HFFc6 (cell line): ENCODE results near the gene GSTM2. TPM values are rescaled to one million over a fixed set of nuclear protein-coding genes. Genes with fewer than 3 reads are reported as not detected.
A peak's percentile ranks its signal among the peaks of the same experiment; 100 is the strongest.

ENCODE experiments used
- DNase-seq: peaks from one replicate; pipeline ENCODE4 v3.0.0-alpha.2; 2018
- H3K27ac Mint-ChIP-seq: 2 replicates; pipeline ENCODE4 v1.8.0; 2020; ENCODE audit warnings: mild to moderate bottlenecking, mixed read lengths
- H3K27me3 Mint-ChIP-seq: 2 replicates; pipeline ENCODE4 v1.8.0; 2021; ENCODE audit warnings: mild to moderate bottlenecking, moderate library complexity, mixed read lengths; ENCODE audit not compliant: insufficient read depth
- H3K36me3 Mint-ChIP-seq: 2 replicates; pipeline ENCODE4 v1.8.0; 2021; ENCODE audit warnings: low read depth, mixed read lengths
- H3K4me1 Mint-ChIP-seq: 2 replicates; pipeline ENCODE4 v1.8.0; 2020; ENCODE audit warnings: low read depth, mixed read lengths
- H3K4me3 Mint-ChIP-seq: 2 replicates; pipeline ENCODE4 v1.8.0; 2020; ENCODE audit warnings: mild to moderate bottlenecking, moderate library complexity, mixed read lengths
- H3K9me3 Mint-ChIP-seq: 2 replicates; pipeline ENCODE4 v1.8.0; 2020; ENCODE audit warnings: mild to moderate bottlenecking, mixed read lengths
- long read RNA-seq: library from polyadenylated mRNA; unstranded; transcript quantifications from one replicate; pipeline ENCODE4 v2.0.0, GENCODE V29; 2019
- total RNA-seq, 6 experiments: library from RNA; stranded (reverse); fragmentation: NEBNext Ultra II Directional; extraction: Animal tissue kit (Norgen Biotek cat#: 25700); gene quantifications; 2 replicates in 1 of 6; 3 replicates in 5 of 6; pipeline ENCODE4 v1.2.3, GENCODE V29; 2021
- TF ChIP-seq, protein P1 (sequence below): fragments of 200-600 bp; sonication (generic); IDR thresholded peaks from 2 replicates; pipeline ENCODE4 v1.5.0; 2021; ENCODE audit warnings: antibody characterized with exemption, mild to moderate bottlenecking

GSTM2 gene
- total RNA-seq: 10 to 100 TPM; 32.4 to 53.4 (median 46.1) TPM
- long read RNA-seq, transcript GSTM2-201 (8 exons, 1,157 nt): major isoform, 21 of 24 reads
- long read RNA-seq, partial matches to known transcripts: 2 of 24 reads
- long read RNA-seq, other reads (novel, unspliced or antisense): 1 of 24 reads

DNA sequence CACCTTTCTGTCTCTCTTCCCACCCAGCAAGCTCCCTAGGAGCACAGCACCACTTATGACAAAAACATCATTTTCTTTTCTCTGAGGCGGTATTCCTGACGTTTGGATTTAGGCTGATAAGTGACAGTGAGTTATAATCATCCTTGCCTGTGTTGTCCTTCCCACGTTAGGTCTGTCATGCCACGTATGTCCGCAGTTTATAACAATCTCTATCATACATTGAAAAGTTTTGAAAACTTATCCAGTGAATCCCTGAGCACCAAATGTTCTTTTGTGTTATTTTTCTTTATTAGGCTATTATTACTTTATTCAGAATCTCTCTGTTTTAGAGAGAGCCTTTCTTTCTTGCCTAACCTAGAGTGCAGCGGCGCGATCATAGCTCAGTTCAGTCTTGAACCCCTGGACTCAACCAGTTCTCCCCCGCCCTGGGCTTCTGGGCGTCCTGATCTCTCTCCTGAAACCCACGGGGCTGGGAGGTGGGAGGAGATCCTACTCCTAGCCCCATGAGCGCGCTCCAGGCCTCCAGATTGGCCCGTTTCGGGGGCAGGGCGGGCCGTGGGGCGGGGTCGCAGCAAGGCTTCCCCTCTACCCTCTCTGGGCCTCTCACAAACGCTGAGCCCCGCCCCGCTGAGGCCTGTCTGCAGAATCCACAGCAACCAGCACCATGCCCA, at the start of gene GSTM2:
TSS of gene GSTM2 (plus strand) at position 606 of the 671 bp plus-strand sequence. CDS start at position 665, 59 bp downstream.
- peak within 1 kb of the TSS; percentile 66 for H3K27ac Mint-ChIP-seq
- no peaks in the 10 kb centered on the region; the same call in none of the 2 replicates for H3K27me3 Mint-ChIP-seq
- DNase-seq: peak; percentile 72
- TF ChIP-seq, protein P1, sequence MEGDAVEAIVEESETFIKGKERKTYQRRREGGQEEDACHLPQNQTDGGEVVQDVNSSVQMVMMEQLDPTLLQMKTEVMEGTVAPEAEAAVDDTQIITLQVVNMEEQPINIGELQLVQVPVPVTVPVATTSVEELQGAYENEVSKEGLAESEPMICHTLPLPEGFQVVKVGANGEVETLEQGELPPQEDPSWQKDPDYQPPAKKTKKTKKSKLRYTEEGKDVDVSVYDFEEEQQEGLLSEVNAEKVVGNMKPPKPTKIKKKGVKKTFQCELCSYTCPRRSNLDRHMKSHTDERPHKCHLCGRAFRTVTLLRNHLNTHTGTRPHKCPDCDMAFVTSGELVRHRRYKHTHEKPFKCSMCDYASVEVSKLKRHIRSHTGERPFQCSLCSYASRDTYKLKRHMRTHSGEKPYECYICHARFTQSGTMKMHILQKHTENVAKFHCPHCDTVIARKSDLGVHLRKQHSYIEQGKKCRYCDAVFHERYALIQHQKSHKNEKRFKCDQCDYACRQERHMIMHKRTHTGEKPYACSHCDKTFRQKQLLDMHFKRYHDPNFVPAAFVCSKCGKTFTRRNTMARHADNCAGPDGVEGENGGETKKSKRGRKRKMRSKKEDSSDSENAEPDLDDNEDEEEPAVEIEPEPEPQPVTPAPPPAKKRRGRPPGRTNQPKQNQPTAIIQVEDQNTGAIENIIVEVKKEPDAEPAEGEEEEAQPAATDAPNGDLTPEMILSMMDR: no peak
- peaks cover 18% of the 10 kb centered on the region for H3K36me3 Mint-ChIP-seq
- H3K4me3 Mint-ChIP-seq: peak within 1 kb of the TSS; percentile 85
- H3K9me3 Mint-ChIP-seq: no peaks in the 10 kb centered on the region
- H3K4me1 Mint-ChIP-seq: peaks cover 29% of the 10 kb centered on the region

- Mint-ChIP-seq H3K4me1 (peaks cover 67% of the 10 kb centered on the region), H3K9me3 (no peaks in the 10 kb centered on the region), H3K27ac (peak overlapping the region; percentile 100), H3K4me3 (peak overlapping the region; percentile 95), H3K36me3 (peaks cover 13% of the 10 kb centered on the region), H3K27me3 (peaks cover 7% of the 10 kb centered on the region)
- no peak for DNase-seq
- TF ChIP-seq, protein P1: no peak
Observed at GRCh38 chr1:109618661-109619575, 48.9 kb upstream of the GSTM2 start.

DNA sequence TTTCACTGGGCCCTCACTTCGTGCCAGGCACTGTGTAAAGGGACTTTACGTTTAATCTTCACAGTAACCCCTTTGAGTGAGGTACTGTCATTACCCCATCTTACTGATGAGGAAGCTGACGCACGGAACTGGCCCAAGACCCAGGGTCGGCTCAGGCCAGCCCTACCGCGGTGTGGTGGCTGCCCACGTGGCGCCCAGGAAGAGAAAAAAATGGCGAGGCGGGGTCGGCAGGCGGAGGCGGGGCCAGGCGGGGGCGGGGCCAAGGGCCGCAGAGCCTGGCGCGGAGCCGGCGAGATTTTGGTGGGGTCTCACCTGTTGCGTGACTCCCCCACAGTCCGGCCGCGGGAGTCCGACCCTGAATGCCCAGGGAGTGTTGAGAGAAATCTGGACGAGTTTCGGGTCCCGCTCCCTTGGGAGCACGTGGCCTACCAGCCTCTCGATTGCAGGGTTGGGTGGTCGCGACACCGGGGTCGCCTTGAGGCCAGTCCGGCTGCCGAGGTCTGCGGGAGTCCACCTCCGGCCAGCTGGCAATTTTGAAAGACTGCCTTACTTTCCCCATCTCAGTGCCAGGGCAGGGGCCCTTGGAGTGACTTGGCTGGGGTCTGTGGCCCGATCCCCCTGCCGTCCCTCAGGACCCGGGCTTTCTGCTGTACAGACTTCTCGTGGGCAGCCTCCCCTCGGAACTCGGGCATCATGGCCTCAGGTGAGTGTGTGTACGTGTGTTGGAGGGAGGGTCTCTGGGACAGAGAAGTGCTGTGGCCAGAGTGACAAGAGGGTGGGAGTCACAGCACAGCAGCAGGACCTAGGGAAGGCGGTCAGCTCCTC, 48.1 kb upstream of the GSTM2 start, which contains the start of the genes AMPD2 and GNAT2:
TSS of gene AMPD2 (plus strand) at position 262 of the 825 bp plus-strand sequence. CDS start 1,339 bp downstream, outside the sequence.
TSS of gene GNAT2 (minus strand) at position 41 of the 825 bp plus-strand sequence. CDS start 6,746 bp downstream, outside the sequence.
- Mint-ChIP-seq H3K27me3 (peaks cover 7% of the 10 kb centered on the region), H3K4me1 (peaks cover 67% of the 10 kb centered on the region), H3K9me3 (no peaks in the 10 kb centered on the region), H3K4me3 (peak within 1 kb of the TSS; percentile 95), H3K27ac (peak within 1 kb of the TSS; percentile 100), H3K36me3 (peaks cover 13% of the 10 kb centered on the region)
- DNase-seq: peak; percentile 74
- TF ChIP-seq, protein P1: no peak

DNA sequence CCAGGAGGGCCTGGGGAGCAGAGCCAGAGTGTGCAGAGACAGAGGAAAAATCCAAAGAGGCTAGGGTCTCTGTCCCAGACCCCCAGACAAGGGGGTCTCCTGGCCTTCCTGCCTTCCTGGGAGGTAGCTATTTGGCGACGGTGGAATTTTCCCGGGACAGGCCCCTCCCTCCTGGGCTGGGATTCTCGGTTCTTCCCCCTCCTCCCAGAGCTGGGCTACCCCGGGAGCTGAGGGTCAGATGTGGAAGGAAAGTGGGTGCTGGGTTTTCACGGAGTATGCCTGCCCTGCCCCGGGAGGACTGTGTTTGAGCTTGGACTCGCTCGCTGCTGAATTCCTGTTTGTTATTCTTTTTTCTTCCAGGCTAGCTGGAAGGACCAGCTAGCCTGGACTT, 47.5 kb upstream of the GSTM2 start:
- Mint-ChIP-seq H3K4me3 (peak overlapping the region; percentile 95), H3K4me1 (peaks cover 69% of the 10 kb centered on the region), H3K9me3 (no peaks in the 10 kb centered on the region), H3K27ac (peak overlapping the region; percentile 100), H3K27me3 (peaks cover 7% of the 10 kb centered on the region), H3K36me3 (peaks cover 13% of the 10 kb centered on the region)
- peak; percentile 53 for DNase-seq
- TF ChIP-seq, protein P1: no peak
